ENCODE measurements around the gene C3orf33.

DNA sequence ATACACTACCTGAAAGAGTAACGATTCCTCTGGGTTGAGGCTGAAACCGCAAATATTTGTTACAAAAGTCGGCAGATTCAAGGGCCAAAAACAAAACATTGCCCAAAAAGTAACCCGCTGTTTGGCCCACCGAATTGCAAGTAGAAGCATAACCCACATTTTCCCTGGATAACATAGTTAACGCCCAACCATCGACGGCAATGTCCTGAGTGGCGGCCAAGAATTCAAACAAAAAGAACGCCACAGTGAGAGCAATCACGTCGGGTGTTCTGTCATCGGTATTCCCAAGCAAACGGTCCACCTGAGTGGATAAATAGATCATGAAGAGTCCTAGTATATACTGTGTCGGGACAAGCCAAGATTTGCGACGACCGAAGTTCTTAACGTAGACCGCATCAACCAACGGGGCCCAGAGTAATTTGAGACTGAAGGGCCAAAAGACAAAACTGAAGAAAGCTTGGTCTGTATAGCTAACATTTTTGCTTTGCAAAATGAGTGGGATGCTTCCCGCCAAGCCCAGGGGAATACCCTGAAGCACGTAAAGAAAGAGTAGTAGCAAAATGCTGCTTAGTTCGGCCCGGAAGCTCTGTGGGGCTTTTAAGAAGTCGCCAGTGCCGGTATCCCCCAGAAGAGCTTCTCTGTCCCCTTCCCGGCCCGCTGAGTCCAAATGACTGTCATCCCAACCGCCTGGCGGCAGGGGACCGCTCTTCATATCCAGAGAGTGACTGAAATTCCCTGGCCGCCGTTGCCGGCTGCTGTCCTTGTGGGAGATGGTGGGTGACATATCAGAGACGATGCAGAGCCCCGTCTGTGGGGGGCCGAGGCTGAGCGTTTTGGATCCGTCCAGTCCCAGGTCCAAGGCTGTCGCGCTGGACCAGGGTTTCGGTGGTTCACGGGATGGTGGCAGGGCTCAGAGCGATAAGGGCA is 47.4 kb upstream of the C3orf33 start:
- no peak for TF ChIP-seq POLR2A (IDR thresholded peaks at IDR 0.05)
- TF ChIP-seq, protein P1, sequence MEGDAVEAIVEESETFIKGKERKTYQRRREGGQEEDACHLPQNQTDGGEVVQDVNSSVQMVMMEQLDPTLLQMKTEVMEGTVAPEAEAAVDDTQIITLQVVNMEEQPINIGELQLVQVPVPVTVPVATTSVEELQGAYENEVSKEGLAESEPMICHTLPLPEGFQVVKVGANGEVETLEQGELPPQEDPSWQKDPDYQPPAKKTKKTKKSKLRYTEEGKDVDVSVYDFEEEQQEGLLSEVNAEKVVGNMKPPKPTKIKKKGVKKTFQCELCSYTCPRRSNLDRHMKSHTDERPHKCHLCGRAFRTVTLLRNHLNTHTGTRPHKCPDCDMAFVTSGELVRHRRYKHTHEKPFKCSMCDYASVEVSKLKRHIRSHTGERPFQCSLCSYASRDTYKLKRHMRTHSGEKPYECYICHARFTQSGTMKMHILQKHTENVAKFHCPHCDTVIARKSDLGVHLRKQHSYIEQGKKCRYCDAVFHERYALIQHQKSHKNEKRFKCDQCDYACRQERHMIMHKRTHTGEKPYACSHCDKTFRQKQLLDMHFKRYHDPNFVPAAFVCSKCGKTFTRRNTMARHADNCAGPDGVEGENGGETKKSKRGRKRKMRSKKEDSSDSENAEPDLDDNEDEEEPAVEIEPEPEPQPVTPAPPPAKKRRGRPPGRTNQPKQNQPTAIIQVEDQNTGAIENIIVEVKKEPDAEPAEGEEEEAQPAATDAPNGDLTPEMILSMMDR (IDR thresholded peaks at IDR 0.05) = peak; percentile 6 to 21
- TF ChIP-seq POLR2AphosphoS5 (IDR thresholded peaks at IDR 0.05) = no peak
